GM19238 (cell line): ENCODE results near the gene TBXAS1.

Experiments
- DNase-seq: peaks from one replicate; pipeline ENCODE4 v3.0.0; 2011; ENCODE audit warnings: low spot score; ENCODE audit not compliant: insufficient read length

TBXAS1 gene

GRCh38 chr7:139829025-139829774 lies at the start of gene TBXAS1:
Gene TBXAS1 (plus strand): TSS chr7:139829264. CDS start chr7:139829391, 127 bp downstream.
- DNase-seq, result no peak

- no peak for DNase-seq
Observed at GRCh38 chr7:139782932-139783331, 46.1 kb upstream of the TBXAS1 start.

GRCh38 chr7:139783647-139784385 lies 45.2 kb upstream of the TBXAS1 start:
- no peak for DNase-seq

GRCh38 chr7:139784648-139785047 lies 44.4 kb upstream of the TBXAS1 start:
- no peak for DNase-seq

GRCh38 chr7:139791316-139791715 lies 37.7 kb upstream of the TBXAS1 start:
- no peak for DNase-seq

GRCh38 chr7:139797607-139798006 lies 31.5 kb upstream of the TBXAS1 start:
- DNase-seq, result no peak

- DNase-seq, result peak; percentile 32
Observed at GRCh38 chr7:139798221-139798620, 30.8 kb upstream of the TBXAS1 start.

GRCh38 chr7:139798892-139799291 lies 30.2 kb upstream of the TBXAS1 start:
- DNase-seq, result no peak

- DNase-seq, result no peak
Observed at GRCh38 chr7:139799586-139799985, 29.5 kb upstream of the TBXAS1 start.

- no peak for DNase-seq
Observed at GRCh38 chr7:139804571-139804970, 24.5 kb upstream of the TBXAS1 start.

- no peak for DNase-seq
Observed at GRCh38 chr7:139807009-139807408, 22.1 kb upstream of the TBXAS1 start.

- DNase-seq, result no peak
Observed at GRCh38 chr7:139808427-139808826, 20.6 kb upstream of the TBXAS1 start.

GRCh38 chr7:139808846-139809442 lies 20.1 kb upstream of the TBXAS1 start:
- DNase-seq, result no peak

GRCh38 chr7:139811066-139811465 lies 18.0 kb upstream of the TBXAS1 start:
- no peak for DNase-seq

GRCh38 chr7:139813151-139813550 lies 15.9 kb upstream of the TBXAS1 start:
- DNase-seq, result no peak

- no peak for DNase-seq
Observed at GRCh38 chr7:139813689-139814088, 15.4 kb upstream of the TBXAS1 start.

- DNase-seq, result no peak
Observed at GRCh38 chr7:139817249-139817648, 11.8 kb upstream of the TBXAS1 start.

GRCh38 chr7:139820089-139820488 lies 9.0 kb upstream of the TBXAS1 start:
- no peak for DNase-seq

- no peak for DNase-seq
Observed at GRCh38 chr7:139821349-139822105, 7.5 kb upstream of the TBXAS1 start.

GRCh38 chr7:139822855-139823254 lies 6.2 kb upstream of the TBXAS1 start:
- DNase-seq, result no peak

- no peak for DNase-seq
Observed at GRCh38 chr7:139823959-139824521, 5.0 kb upstream of the TBXAS1 start.
